Right atrium auricular region (tissue), 2 donors: ENCODE measurements around the gene TMEM178B. TPM values are rescaled to one million over a fixed set of nuclear protein-coding genes. Genes with fewer than 3 reads are reported as not detected.

ENCODE experiments used
- DNase-seq: peaks from one replicate; pipeline ENCODE4 v3.0.0-alpha.2; 2019; ENCODE audit warnings: low spot score
- H3K27ac ChIP-seq, 2 donors: fragments of 200-600 bp; sonication (generic); 1 replicate in 1 of 2; 2 replicates in 1 of 2; pipeline ENCODE4 v1.5.1; 2016 to 2019
- H3K27me3 ChIP-seq, 2 donors: fragments of 200-600 bp; sonication (generic); one replicate each; pipeline versions ENCODE4 v1.5.1 to v1.6.0; 2017 to 2019
- H3K36me3 ChIP-seq: fragments of 200-600 bp; sonication (generic); one replicate; pipeline ENCODE4 v1.5.1; 2016
- H3K4me1 ChIP-seq, 2 donors: fragments of 200-600 bp; sonication (generic); one replicate each; pipeline versions ENCODE4 v1.5.1 to v1.6.0; 2017 to 2019
- H3K4me3 ChIP-seq, 2 donors: fragments of 200-600 bp; sonication (generic); 1 replicate in 1 of 2; 2 replicates in 1 of 2; pipeline ENCODE4 v1.5.1; 2017 to 2019; ENCODE audit warnings: mild to moderate bottlenecking in 1 of 2, moderate library complexity in 1 of 2
- H3K9me3 ChIP-seq, 2 donors: fragments of 200-600 bp; sonication (generic); one replicate each; pipeline ENCODE4 v1.5.1; 2019
- total RNA-seq, 2 donors: library from RNA; depleted of rRNA; stranded (reverse); fragments of >200 nt; gene quantifications; one replicate each; pipeline ENCODE4 v1.1.0, GENCODE V29; 2016
- TF ChIP-seq, protein P1 (sequence below), 2 donors: fragments of 200-600 bp; sonication (generic); IDR thresholded peaks; one replicate each; pipeline ENCODE4 v1.5.1; 2019; ENCODE audit warnings: antibody characterized with exemption in 2 of 2

TMEM178B gene
- total RNA-seq, 2 donors from 2014 or later, result 15.8 to 48.7 TPM

DNA sequence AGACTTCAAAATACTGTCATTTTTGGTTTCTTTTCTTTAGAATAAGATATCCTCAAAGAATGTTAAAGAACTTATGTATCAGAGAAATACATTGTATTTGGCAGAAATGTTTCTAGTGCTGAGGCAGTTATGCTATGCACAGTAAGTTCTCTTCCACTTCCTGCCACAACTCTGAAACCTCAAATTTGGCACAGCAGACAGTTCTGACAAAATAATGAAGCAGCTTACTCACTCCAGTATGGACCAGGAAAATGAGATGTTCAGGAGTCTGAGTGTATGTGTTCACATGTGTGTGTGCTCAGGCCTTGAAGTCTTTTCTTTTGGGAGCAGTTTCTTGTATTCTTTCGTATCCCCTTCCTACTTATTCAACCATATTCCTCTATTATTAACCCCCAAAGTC, 280.4 kb downstream of the TMEM178B start:
- TF ChIP-seq, protein P1, sequence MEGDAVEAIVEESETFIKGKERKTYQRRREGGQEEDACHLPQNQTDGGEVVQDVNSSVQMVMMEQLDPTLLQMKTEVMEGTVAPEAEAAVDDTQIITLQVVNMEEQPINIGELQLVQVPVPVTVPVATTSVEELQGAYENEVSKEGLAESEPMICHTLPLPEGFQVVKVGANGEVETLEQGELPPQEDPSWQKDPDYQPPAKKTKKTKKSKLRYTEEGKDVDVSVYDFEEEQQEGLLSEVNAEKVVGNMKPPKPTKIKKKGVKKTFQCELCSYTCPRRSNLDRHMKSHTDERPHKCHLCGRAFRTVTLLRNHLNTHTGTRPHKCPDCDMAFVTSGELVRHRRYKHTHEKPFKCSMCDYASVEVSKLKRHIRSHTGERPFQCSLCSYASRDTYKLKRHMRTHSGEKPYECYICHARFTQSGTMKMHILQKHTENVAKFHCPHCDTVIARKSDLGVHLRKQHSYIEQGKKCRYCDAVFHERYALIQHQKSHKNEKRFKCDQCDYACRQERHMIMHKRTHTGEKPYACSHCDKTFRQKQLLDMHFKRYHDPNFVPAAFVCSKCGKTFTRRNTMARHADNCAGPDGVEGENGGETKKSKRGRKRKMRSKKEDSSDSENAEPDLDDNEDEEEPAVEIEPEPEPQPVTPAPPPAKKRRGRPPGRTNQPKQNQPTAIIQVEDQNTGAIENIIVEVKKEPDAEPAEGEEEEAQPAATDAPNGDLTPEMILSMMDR (IDR thresholded peaks at IDR 0.05), result no peak
- Histone ChIP-seq H3K4me3 (no peak overlapping the region), H3K9me3 (no peaks in the 10 kb centered on the region), H3K27me3 (no peaks in the 10 kb centered on the region), H3K36me3 (no peaks in the 10 kb centered on the region), H3K27ac (peak overlapping the region in 1 of 2 donors; percentile 55), H3K4me1 (peaks cover 0 to 16% of the 10 kb centered on the region in 2 donors)
- DNase-seq, result no peak

DNA sequence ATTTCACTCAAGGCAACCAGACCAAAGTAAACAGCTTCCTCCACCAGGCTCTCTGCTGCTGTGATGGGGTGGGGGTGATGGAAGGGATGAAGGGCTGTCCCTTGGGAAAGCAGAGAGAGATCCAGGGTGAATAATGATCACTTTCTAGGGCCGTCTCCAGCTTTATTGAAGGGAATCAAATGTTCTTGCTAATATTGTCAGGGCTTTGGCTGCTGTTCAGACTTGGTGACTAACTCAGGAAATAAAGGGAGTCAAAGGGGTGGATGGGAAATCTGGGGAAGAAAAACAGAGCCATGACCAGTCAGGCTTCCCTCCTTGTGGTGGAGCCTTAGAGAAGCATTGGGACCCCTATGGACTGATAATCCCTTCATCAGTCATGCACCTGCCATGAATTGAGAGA, 281.2 kb downstream of the TMEM178B start:
- DNase-seq, result no peak
- Histone ChIP-seq H3K4me3 (no peak overlapping the region), H3K36me3 (no peaks in the 10 kb centered on the region), H3K4me1 (peaks cover 0 to 17% of the 10 kb centered on the region in 2 donors), H3K9me3 (no peaks in the 10 kb centered on the region), H3K27me3 (no peaks in the 10 kb centered on the region), H3K27ac (peak overlapping the region in 1 of 2 donors; percentile 55)
- TF ChIP-seq, protein P1 (IDR thresholded peaks at IDR 0.05), result no peak

DNA sequence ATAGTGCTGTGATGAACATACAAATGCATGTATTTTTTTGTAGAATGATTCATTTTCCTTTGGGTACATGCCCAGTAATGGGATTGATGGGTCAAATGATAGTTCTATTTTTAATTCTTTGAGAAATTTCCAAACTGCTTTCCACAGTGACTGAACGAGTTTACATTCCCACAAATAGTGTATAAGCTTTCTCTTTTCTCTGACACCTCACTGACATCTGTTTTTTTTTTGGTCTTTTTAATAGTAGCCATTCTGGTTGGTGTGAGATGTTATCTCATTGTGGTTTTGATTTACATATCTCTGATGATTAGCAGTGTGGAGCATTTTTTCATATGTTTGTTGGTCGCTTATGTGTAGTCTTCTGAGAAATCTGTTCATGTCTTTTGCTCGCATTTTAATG, 282.3 kb downstream of the TMEM178B start:
- DNase-seq, result no peak
- Histone ChIP-seq H3K27ac (peak overlapping the region in 1 of 2 donors; percentile 10), H3K27me3 (no peaks in the 10 kb centered on the region), H3K36me3 (no peaks in the 10 kb centered on the region), H3K9me3 (no peaks in the 10 kb centered on the region), H3K4me3 (no peak overlapping the region), H3K4me1 (peaks cover 0 to 28% of the 10 kb centered on the region in 2 donors)
- TF ChIP-seq, protein P1 (IDR thresholded peaks at IDR 0.05), result no peak

DNA sequence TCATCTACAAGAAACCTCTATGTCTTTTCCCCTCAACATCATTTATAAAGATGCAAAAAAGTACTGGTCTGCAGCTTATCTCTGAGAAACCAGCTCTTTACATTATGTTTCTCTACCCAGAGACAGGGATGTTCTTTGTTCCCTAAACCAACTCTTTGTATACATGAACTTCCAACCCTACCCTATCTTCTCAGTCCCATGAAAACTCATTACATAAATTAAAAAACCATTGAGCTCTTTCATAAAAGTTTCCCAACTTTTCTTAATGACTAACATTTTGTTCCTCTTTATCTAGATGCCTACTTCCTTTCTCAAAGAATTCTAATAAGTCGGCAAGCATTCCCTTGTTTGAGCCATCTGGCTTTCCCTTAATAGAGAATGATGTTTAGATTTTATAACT, 284.5 kb downstream of the TMEM178B start:
- TF ChIP-seq, protein P1 (IDR thresholded peaks at IDR 0.05), result no peak
- Histone ChIP-seq H3K36me3 (no peaks in the 10 kb centered on the region), H3K27ac (no peak overlapping the region), H3K9me3 (no peaks in the 10 kb centered on the region), H3K4me3 (no peak overlapping the region), H3K4me1 (peaks cover 0 to 48% of the 10 kb centered on the region in 2 donors), H3K27me3 (no peaks in the 10 kb centered on the region)
- no peak for DNase-seq

GRCh38 chr7:141359262-141359661, 285.4 kb downstream of the TMEM178B start:
- Histone ChIP-seq H3K27me3 (no peaks in the 10 kb centered on the region), H3K4me1 (peaks cover 0 to 56% of the 10 kb centered on the region in 2 donors), H3K27ac (no peak overlapping the region), H3K9me3 (no peaks in the 10 kb centered on the region), H3K4me3 (no peak overlapping the region), H3K36me3 (no peaks in the 10 kb centered on the region)
- TF ChIP-seq, protein P1 (IDR thresholded peaks at IDR 0.05), result no peak
- DNase-seq, result no peak

GRCh38 chr7:141359740-141360415, 286.0 kb downstream of the TMEM178B start:
- no peak for DNase-seq
- TF ChIP-seq, protein P1 (IDR thresholded peaks at IDR 0.05), result no peak
- no peaks in the 10 kb centered on the region for H3K36me3 ChIP-seq
- no peaks in the 10 kb centered on the region for H3K9me3 ChIP-seq
- H3K27me3 ChIP-seq, result no peaks in the 10 kb centered on the region
- H3K27ac ChIP-seq, result peak overlapping the region in 1 of 2 donors; percentile 88
- H3K4me1 ChIP-seq, result peaks cover 0 to 56% of the 10 kb centered on the region in 2 donors
- H3K4me3 ChIP-seq, result no peak overlapping the region
